Measurements from ENCODE around the gene SIAH1.
A peak's percentile ranks its signal among the peaks of the same experiment; 100 is the strongest.
"Not testable (repeated sequence)": the region's sequence is repeated elsewhere in the genome, so short reads cannot be mapped to it uniquely, and the experiment has no call there.

SIAH1 gene

GRCh38 chr16:48385253-48386150 is at the start of gene SIAH1:
Gene SIAH1 (minus strand): TSS chr16:48385413. CDS start chr16:48362428, 22,985 bp downstream.
- DNase-seq (ENCODE audit: low spot score) = peak; percentile 93

DNA sequence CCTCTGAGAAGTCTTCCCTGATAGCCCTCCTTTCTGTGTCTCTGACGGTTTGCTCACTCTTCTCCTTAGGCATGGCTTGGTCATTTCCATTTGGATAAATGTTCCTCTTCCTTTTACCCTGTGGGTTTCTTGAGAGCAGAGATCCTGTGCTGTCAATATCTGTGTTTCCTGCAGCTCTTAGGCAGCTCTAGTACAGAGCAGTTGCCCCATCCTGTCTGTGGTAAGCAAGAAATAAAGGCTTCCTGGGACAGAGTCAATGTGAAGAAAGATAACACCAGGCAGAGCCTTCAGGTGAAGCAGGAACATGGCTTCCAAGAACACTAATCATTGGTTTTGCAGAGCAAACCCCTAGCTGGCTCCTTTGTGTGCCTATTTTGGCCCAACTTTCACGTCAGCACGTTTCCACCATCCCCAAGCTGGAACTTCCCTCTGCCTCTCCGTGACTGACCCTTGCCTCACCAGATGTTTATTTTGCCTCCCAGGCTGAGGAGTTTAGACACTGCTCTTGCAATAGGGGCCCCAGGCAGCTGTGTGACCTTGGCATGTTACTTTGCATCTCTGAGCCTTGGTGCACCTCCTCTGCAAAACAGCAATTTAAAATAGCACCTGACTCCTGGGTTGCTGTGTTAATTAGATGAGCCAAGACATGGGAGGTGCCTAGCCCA is 49.6 kb upstream of the SIAH1 start:
- no peak for DNase-seq (ENCODE audit: low spot score)

GRCh38 chr16:48433850-48434530 is 48.8 kb upstream of the SIAH1 start:
- no peak for DNase-seq (ENCODE audit: low spot score)

DNA sequence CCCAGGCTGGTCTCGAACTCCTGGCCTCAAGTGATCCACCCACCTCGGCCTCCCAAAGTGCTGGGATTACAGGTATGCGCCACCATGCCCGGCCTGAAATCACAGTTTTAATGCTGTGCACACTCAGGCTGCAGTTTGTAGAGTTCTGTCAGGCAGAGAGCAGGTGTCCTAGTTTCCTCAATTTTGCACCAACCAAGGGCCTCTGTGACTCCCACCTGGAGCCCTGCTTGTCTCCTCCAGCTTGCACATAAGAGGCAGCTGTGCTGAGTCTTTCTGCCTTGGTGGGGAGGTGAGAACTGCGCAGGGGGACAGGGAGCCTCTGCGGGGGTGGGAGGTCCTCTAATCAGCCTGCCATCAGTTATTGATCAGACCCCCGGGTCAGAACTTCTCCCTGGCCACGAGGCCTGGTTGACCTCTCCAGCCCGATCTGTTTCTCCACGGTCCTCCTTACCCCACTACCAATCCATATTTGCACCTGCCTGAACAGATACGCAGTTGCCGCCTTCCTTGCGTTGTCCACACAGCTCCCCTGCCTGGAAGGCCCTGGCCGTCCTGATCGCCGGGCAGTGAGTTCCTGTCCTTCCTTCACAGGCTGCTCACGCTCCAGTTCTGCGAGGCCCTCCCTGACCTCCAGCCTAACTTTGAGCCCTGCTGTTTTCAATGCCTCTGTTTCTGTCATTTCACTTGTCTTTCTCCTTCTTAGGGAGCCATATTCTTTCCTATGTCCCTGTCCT is 48.1 kb upstream of the SIAH1 start:
- DNase-seq (ENCODE audit: low spot score) = no peak

GRCh38 chr16:48432136-48432535 is 46.9 kb upstream of the SIAH1 start:
- DNase-seq (ENCODE audit: low spot score) = no peak

- no peak for DNase-seq (ENCODE audit: low spot score)
Measured at GRCh38 chr16:48430890-48431289, 45.7 kb upstream of the SIAH1 start.

GRCh38 chr16:48426244-48427141 is 41.3 kb upstream of the SIAH1 start:
- DNase-seq (ENCODE audit: low spot score) = no peak

- no peak for DNase-seq (ENCODE audit: low spot score)
Measured at GRCh38 chr16:48422537-48422936, 37.3 kb upstream of the SIAH1 start.

DNA sequence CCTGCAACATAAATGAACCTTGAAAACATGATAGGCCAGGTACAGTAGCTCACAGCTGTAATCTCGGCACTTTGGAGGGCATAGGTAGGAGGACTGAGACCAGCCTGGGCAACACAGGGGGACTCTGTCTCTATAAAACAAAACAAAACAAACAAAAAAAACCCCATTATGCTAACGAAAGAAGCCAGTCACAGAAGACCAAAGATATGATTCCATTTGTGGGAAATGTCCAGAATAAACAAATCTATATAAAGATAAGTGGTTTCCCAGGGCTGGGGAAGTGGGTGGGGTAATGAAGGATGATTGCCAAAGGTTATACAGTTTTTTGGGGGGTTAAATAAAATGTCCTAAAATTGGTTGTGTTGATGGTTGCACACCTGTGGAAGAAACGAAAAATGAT is 36.5 kb upstream of the SIAH1 start:
- no peak for DNase-seq (ENCODE audit: low spot score)

DNA sequence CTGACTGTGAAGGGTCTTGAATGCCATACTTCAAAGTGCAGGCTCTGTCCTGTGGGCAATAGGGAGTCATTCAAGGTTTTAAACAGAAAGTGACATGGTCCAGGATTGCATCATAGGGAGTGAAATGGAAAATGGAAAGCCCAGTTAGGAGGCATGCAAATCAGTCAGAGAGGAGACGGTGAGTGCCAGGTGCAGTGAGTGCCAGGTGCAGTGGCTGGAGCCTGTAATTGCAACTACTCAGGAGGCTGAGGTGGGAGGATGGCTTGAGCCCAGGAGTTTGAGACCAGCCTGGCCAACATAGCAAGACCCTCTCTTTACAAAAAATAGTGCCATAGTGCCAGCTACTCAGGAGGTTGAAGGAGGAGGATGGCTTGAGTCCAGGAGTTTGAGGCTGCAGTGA is 35.2 kb upstream of the SIAH1 start:
- no peak for DNase-seq (ENCODE audit: low spot score)

- DNase-seq (ENCODE audit: low spot score) = not testable (repeated sequence)
Measured at GRCh38 chr16:48416617-48417016, 31.4 kb upstream of the SIAH1 start.

- DNase-seq (ENCODE audit: low spot score) = no peak
Measured at GRCh38 chr16:48413272-48413671, 28.1 kb upstream of the SIAH1 start.

DNA sequence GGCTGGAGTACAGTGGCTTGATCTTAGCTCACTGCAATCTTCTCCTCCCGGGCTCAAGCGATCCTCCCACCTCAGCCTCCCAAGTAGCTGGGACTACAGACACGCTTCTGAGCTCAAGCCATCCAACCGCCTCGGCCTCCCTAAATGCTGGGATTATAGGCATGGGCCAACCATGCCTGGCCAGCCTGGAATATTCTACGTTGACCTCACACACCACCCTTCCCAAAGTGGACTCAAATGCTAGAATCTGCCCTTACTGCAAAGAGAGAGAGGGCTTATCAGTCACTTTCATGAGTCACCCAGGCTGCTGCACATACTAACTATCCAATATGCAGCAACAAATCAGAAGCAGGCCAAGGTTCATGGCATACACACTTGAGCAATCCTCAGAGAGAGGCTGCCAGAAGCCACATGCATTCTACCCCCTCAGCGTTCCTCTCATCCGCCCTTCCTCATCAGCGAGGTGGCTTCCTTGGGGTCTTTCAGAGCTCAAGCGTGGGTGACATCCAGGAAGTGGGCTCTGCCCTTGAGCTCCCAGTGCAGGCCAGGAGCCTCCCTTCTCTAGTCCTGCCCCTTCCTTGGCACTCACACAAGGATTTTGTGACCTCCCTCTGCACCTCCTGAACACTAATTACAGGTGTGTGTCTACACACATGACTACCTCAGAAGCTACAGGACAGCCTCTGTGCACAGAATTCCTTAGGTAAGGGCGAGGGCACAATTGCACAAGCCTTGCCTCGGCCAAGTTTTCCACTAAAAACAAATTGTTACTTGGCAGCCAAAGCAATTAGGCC is 24.8 kb upstream of the SIAH1 start:
- DNase-seq (ENCODE audit: low spot score) = no peak

- DNase-seq (ENCODE audit: low spot score) = no peak
Measured at GRCh38 chr16:48408688-48409087, 23.5 kb upstream of the SIAH1 start.

- no peak for DNase-seq (ENCODE audit: low spot score)
Measured at GRCh38 chr16:48405907-48406306, 20.7 kb upstream of the SIAH1 start.

GRCh38 chr16:48405153-48405552 is 19.9 kb upstream of the SIAH1 start:
- DNase-seq (ENCODE audit: low spot score) = no peak

DNA sequence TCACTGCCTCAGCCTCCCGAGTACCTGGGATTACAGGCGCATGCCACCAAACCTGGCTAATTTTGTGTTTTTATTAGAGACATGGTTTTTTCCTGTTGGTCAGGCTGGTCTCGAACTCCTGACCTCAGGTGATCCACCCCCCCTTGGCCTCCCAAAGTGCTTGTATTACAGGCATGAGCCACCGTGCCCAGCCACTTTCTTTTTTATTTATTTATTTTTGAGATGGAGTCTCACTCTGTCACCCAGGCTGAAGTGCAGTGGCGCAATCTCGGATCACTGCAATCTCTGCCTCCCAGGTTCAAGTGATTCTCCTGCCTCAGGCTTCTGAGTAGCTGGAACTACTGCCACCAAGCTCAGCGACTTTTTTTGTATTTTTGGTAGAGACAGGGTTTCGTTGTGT is 17.3 kb upstream of the SIAH1 start:
- DNase-seq (ENCODE audit: low spot score) = not testable (repeated sequence)

DNA sequence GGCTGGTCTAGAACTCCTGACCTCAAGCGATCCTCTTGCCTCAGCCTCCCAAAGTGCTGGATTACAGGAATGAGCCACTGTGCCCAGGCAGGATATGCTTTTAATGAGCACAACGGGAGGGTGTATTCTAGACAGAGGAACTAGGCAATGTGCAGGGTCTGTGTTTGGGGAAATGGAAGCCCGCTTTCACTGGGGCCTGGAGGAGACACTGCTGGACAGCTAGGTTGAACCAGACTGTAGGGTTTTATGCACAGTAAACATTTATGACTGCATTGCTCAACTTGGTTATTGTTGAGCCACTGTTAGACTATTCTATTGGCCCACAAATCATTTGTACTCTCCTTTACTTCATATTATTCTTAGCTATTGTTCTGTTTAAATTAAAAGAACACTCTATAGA is 10.2 kb upstream of the SIAH1 start:
- no peak for DNase-seq (ENCODE audit: low spot score)

DNA sequence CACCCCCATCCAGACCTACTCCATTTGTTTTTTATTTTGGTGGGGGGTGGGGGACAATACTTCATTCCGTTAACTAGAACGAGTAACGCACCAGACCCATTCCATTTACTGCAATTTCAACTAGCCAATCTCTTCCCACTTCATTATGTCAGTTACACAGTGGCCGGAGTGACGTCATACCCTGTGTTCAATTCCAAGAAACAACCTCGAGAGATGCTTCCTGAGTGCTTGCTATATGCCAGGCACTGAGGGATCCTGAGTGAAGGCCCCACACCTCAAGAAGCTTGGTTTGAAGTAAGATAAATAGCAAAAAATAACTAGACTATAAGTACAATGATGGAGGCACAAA is 9.1 kb upstream of the SIAH1 start:
- no peak for DNase-seq (ENCODE audit: low spot score)

All from ecto neural progenitor cell (in vitro differentiated cells).